ENCODE measurements around the gene B4GALNT1.
"Not testable (repeated sequence)": the region's sequence is repeated elsewhere in the genome, so short reads cannot be mapped to it uniquely, and the experiment has no call there.

The B4GALNT1 gene

GRCh38 chr12:57672801-57673200 is 39.8 kb upstream of the B4GALNT1 start:
- Histone ChIP-seq H2BK15ac (ENCODE audit: low read length) (no peak overlapping the region), H3K9me3 (replicated peaks in 1 of 2; ENCODE audit: control insufficient read depth in 2 of 2, insufficient read depth in 1 of 2, low read depth in 1 of 2, low read length in 2 of 2) (peaks cover 0 to 4% of the 10 kb centered on the region in 2 donors), H3K4ac (ENCODE audit: low read length) (no peak overlapping the region), H3K9ac (ENCODE audit: low read depth, low read length, poor library complexity) (no peak overlapping the region), H3K4me2 (ENCODE audit: insufficient read depth, low read length, poor library complexity, severe bottlenecking) (no peak overlapping the region), H2AFZ (ENCODE audit: low read length) (no peak overlapping the region), H3K23ac (ENCODE audit: low read depth, low read length, poor library complexity) (no peak overlapping the region), H2BK120ac (ENCODE audit: low read depth, low read length) (no peak overlapping the region), H2BK12ac (ENCODE audit: low read length) (no peak overlapping the region), H4K8ac (ENCODE audit: low read depth, low read length) (no peak overlapping the region), H2BK5ac (ENCODE audit: low read length) (no peak overlapping the region), H3K36me3 (replicated peaks in 1 of 2; ENCODE audit: control insufficient read depth in 2 of 2, insufficient read depth in 2 of 2, low read length in 2 of 2) (no peaks in the 10 kb centered on the region), H3K14ac (ENCODE audit: low read length) (no peak overlapping the region), H3K27me3 (ENCODE audit: control insufficient read depth in 3 of 3, insufficient read depth in 3 of 3, low read depth in 1 of 3, low read length in 3 of 3) (no peaks in the 10 kb centered on the region), H4K91ac (ENCODE audit: low read depth, low read length, poor library complexity) (no peak overlapping the region), H3K79me1 (ENCODE audit: low read depth, low read length) (no peaks in the 10 kb centered on the region), H3K4me1 (ENCODE audit: control insufficient read depth in 2 of 2, insufficient read depth in 1 of 2, low read depth in 1 of 2, low read length in 2 of 2) (no peaks in the 10 kb centered on the region), H2AK5ac (ENCODE audit: low read depth, low read length) (no peak overlapping the region), H3K4me3 (ENCODE audit: low read length in 2 of 2) (no peak overlapping the region), H3K18ac (ENCODE audit: low read length) (no peak overlapping the region), H3K27ac (replicated peaks; ENCODE audit: low read length) (no peak overlapping the region)
- WGBS, 2 donors (ENCODE audit: extremely low coverage in 2 of 2, insufficient read length in 2 of 2, insufficient replicate concordance in 1 of 2), result no CpG with 5 or more reads among the region's 6 CpGs
- DNase-seq (ENCODE audit: low spot score), result no peak

GRCh38 chr12:57671811-57672210 is 38.8 kb upstream of the B4GALNT1 start:
- not testable (repeated sequence) for H2BK15ac ChIP-seq (ENCODE audit: low read length); H3K79me1 ChIP-seq (ENCODE audit: low read depth, low read length); H4K91ac ChIP-seq (ENCODE audit: low read depth, low read length, poor library complexity); H2BK12ac ChIP-seq (ENCODE audit: low read length); H2AFZ ChIP-seq (ENCODE audit: low read length); H3K18ac ChIP-seq (ENCODE audit: low read length); H3K27ac ChIP-seq (replicated peaks; ENCODE audit: low read length); H2BK120ac ChIP-seq (ENCODE audit: low read depth, low read length); H3K36me3 ChIP-seq (replicated peaks in 1 of 2; ENCODE audit: control insufficient read depth in 2 of 2, insufficient read depth in 2 of 2, low read length in 2 of 2); H3K4me3 ChIP-seq (ENCODE audit: low read length in 2 of 2); H2BK5ac ChIP-seq (ENCODE audit: low read length); H3K23ac ChIP-seq (ENCODE audit: low read depth, low read length, poor library complexity); H3K4me1 ChIP-seq (ENCODE audit: control insufficient read depth in 2 of 2, insufficient read depth in 1 of 2, low read depth in 1 of 2, low read length in 2 of 2); H3K9me3 ChIP-seq (replicated peaks in 1 of 2; ENCODE audit: control insufficient read depth in 2 of 2, insufficient read depth in 1 of 2, low read depth in 1 of 2, low read length in 2 of 2); H3K4ac ChIP-seq (ENCODE audit: low read length); H3K27me3 ChIP-seq (ENCODE audit: control insufficient read depth in 3 of 3, insufficient read depth in 3 of 3, low read depth in 1 of 3, low read length in 3 of 3); H3K4me2 ChIP-seq (ENCODE audit: insufficient read depth, low read length, poor library complexity, severe bottlenecking); H4K8ac ChIP-seq (ENCODE audit: low read depth, low read length); H3K9ac ChIP-seq (ENCODE audit: low read depth, low read length, poor library complexity); DNase-seq (ENCODE audit: low spot score); H2AK5ac ChIP-seq (ENCODE audit: low read depth, low read length); H3K14ac ChIP-seq (ENCODE audit: low read length)
- WGBS, 2 donors (ENCODE audit: extremely low coverage in 2 of 2, insufficient read length in 2 of 2, insufficient replicate concordance in 1 of 2), result no CpG with 5 or more reads among the region's 3 CpGs

DNA sequence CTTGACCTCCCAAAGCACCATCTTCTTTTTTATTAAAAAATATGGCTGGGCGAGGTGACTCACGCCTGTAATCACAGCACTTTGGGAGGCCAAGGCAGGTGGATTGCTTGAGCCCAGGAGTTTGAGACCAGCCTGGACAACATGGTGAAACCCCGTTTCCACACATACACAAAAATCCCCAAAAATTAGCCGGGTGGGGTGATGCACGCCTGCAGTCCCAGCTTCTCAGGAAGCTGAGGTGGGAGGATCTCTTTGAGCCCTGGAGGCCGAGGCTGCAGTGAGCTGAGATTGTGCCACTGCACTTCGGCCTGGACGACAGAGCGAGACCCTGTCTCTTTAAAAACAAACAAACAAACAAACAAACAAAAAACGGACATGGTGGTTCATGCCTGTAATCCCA is 36.7 kb upstream of the B4GALNT1 start:
- DNase-seq (ENCODE audit: low spot score); H3K14ac ChIP-seq (ENCODE audit: low read length); H3K27ac ChIP-seq (replicated peaks; ENCODE audit: low read length): not testable (repeated sequence)

DNA sequence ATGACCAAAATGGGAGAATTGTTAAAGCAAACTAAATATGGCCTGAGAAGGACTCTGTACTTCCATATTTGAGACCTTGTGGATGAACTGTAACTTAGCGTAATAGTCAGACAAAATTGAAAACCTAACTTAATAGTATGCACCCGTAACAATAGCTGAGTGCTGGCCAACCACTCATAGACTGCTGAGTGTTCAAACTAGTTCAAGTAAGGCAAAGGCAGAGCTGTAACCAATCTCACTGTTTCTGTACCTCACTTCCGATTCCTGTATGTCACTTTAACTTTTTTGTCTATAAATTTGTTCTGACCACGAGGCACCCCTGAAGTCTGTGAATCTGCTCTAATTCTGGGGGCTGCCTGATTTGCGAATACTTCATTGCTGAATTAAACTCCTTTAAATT is 33.9 kb upstream of the B4GALNT1 start:
- H3K18ac ChIP-seq (ENCODE audit: low read length), result no peak overlapping the region
- no peak overlapping the region for H3K27ac ChIP-seq (replicated peaks; ENCODE audit: low read length)
- peaks cover 2 to 10% of the 10 kb centered on the region in 2 donors for H3K9me3 ChIP-seq (replicated peaks in 1 of 2; ENCODE audit: control insufficient read depth in 2 of 2, insufficient read depth in 1 of 2, low read depth in 1 of 2, low read length in 2 of 2)
- no peak overlapping the region for H4K91ac ChIP-seq (ENCODE audit: low read depth, low read length, poor library complexity)
- H2BK5ac ChIP-seq (ENCODE audit: low read length), result no peak overlapping the region
- no CpG with 5 or more reads among the region's 5 CpGs for WGBS, 2 donors (ENCODE audit: extremely low coverage in 2 of 2, insufficient read length in 2 of 2, insufficient replicate concordance in 1 of 2)
- no peak for DNase-seq (ENCODE audit: low spot score)
- no peaks in the 10 kb centered on the region for H3K27me3 ChIP-seq (ENCODE audit: control insufficient read depth in 3 of 3, insufficient read depth in 3 of 3, low read depth in 1 of 3, low read length in 3 of 3)
- no peak overlapping the region for H2BK120ac ChIP-seq (ENCODE audit: low read depth, low read length)
- no peak overlapping the region for H3K23ac ChIP-seq (ENCODE audit: low read depth, low read length, poor library complexity)
- no peaks in the 10 kb centered on the region for H3K36me3 ChIP-seq (replicated peaks in 1 of 2; ENCODE audit: control insufficient read depth in 2 of 2, insufficient read depth in 2 of 2, low read length in 2 of 2)
- H4K8ac ChIP-seq (ENCODE audit: low read depth, low read length), result no peak overlapping the region
- no peaks in the 10 kb centered on the region for H3K4me1 ChIP-seq (ENCODE audit: control insufficient read depth in 2 of 2, insufficient read depth in 1 of 2, low read depth in 1 of 2, low read length in 2 of 2)
- no peak overlapping the region for H2BK15ac ChIP-seq (ENCODE audit: low read length)
- no peak overlapping the region for H2AFZ ChIP-seq (ENCODE audit: low read length)
- H3K4ac ChIP-seq (ENCODE audit: low read length), result no peak overlapping the region
- no peak overlapping the region for H3K4me2 ChIP-seq (ENCODE audit: insufficient read depth, low read length, poor library complexity, severe bottlenecking)
- H2BK12ac ChIP-seq (ENCODE audit: low read length), result no peak overlapping the region
- no peak overlapping the region for H2AK5ac ChIP-seq (ENCODE audit: low read depth, low read length)
- no peak overlapping the region for H3K9ac ChIP-seq (ENCODE audit: low read depth, low read length, poor library complexity)
- H3K14ac ChIP-seq (ENCODE audit: low read length), result no peak overlapping the region
- no peaks in the 10 kb centered on the region for H3K79me1 ChIP-seq (ENCODE audit: low read depth, low read length)
- no peak overlapping the region for H3K4me3 ChIP-seq (ENCODE audit: low read length in 2 of 2)

More for the DNA sequence above, 36.7 kb upstream of the B4GALNT1 start:
- H4K91ac ChIP-seq (ENCODE audit: low read depth, low read length, poor library complexity); H2AFZ ChIP-seq (ENCODE audit: low read length); H2BK120ac ChIP-seq (ENCODE audit: low read depth, low read length); H3K9me3 ChIP-seq (replicated peaks in 1 of 2; ENCODE audit: control insufficient read depth in 2 of 2, insufficient read depth in 1 of 2, low read depth in 1 of 2, low read length in 2 of 2); H3K9ac ChIP-seq (ENCODE audit: low read depth, low read length, poor library complexity); H3K36me3 ChIP-seq (replicated peaks in 1 of 2; ENCODE audit: control insufficient read depth in 2 of 2, insufficient read depth in 2 of 2, low read length in 2 of 2); H3K4me1 ChIP-seq (ENCODE audit: control insufficient read depth in 2 of 2, insufficient read depth in 1 of 2, low read depth in 1 of 2, low read length in 2 of 2); H3K79me1 ChIP-seq (ENCODE audit: low read depth, low read length); H3K23ac ChIP-seq (ENCODE audit: low read depth, low read length, poor library complexity); H3K4me3 ChIP-seq (ENCODE audit: low read length in 2 of 2); H2AK5ac ChIP-seq (ENCODE audit: low read depth, low read length); H3K4ac ChIP-seq (ENCODE audit: low read length); H3K4me2 ChIP-seq (ENCODE audit: insufficient read depth, low read length, poor library complexity, severe bottlenecking); H3K27me3 ChIP-seq (ENCODE audit: control insufficient read depth in 3 of 3, insufficient read depth in 3 of 3, low read depth in 1 of 3, low read length in 3 of 3); H4K8ac ChIP-seq (ENCODE audit: low read depth, low read length); H2BK12ac ChIP-seq (ENCODE audit: low read length); H3K18ac ChIP-seq (ENCODE audit: low read length); H2BK15ac ChIP-seq (ENCODE audit: low read length); H2BK5ac ChIP-seq (ENCODE audit: low read length): not testable (repeated sequence)
- no CpG with 5 or more reads among the region's 10 CpGs for WGBS, 2 donors (ENCODE audit: extremely low coverage in 2 of 2, insufficient read length in 2 of 2, insufficient replicate concordance in 1 of 2)

Measured in neuronal stem cell (in vitro differentiated cells).